Fibroblast of lung (primary cell): Measurements from ENCODE around the gene NDFIP2.

Source experiments
- EZH2 ChIP-seq: IDR thresholded peaks from 2 replicates; pipeline ENCODE4 v1.5.1; 2012; ENCODE audit warnings: low read length, control low read depth, mild to moderate bottlenecking; ENCODE audit errors: missing control alignments
- TF ChIP-seq, protein P1 (sequence below), 2 donors: IDR thresholded peaks in 1 of 2; conservative IDR thresholded peaks in 1 of 2; 1 replicate in 1 of 2; 2 replicates in 1 of 2; pipeline ENCODE4 v1.5.1; 2011 to 2012; ENCODE audit warnings: low read length in 2 of 2, control low read depth in 1 of 2, inconsistent platforms in 1 of 2, low read depth in 1 of 2, mild to moderate bottlenecking in 1 of 2

DNA sequence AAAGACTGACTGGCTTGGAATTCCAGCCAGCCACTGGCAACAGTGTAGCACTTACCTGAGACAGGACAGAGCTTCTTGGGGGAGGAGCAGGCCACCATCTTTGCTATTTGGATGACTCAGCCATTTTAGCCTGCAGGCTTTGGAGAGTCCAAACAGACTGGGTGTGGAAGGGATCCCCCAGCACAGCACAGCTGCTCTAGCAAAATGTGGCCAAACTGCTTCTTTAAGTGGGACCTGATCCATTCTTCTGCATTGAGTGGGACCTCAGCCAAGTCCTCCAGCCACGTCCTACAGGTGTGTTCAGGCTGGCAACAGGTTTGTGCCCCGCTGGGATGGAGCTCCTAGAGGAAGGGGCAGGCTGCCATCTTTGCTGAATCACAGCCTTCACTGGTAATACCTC lies 80.0 kb downstream of the NDFIP2 start:
- TF ChIP-seq, protein P1, sequence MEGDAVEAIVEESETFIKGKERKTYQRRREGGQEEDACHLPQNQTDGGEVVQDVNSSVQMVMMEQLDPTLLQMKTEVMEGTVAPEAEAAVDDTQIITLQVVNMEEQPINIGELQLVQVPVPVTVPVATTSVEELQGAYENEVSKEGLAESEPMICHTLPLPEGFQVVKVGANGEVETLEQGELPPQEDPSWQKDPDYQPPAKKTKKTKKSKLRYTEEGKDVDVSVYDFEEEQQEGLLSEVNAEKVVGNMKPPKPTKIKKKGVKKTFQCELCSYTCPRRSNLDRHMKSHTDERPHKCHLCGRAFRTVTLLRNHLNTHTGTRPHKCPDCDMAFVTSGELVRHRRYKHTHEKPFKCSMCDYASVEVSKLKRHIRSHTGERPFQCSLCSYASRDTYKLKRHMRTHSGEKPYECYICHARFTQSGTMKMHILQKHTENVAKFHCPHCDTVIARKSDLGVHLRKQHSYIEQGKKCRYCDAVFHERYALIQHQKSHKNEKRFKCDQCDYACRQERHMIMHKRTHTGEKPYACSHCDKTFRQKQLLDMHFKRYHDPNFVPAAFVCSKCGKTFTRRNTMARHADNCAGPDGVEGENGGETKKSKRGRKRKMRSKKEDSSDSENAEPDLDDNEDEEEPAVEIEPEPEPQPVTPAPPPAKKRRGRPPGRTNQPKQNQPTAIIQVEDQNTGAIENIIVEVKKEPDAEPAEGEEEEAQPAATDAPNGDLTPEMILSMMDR (conservative IDR thresholded peaks at IDR 0.05 in 1 of 2, IDR thresholded peaks at IDR 0.05 in 1 of 2; ENCODE audit: low read depth in 1 of 2, low read length in 2 of 2): no peak
- TF ChIP-seq EZH2: no peak
